Putamen (tissue), 1 donor: ENCODE data around the gene NUTM2G.
"Not testable (repeated sequence)": the region's sequence is repeated elsewhere in the genome, so short reads cannot be mapped to it uniquely, and the experiment has no call there.

ENCODE experiments used
- DNase-seq: peaks from one replicate; pipeline ENCODE4 v3.0.0-alpha.2; 2016; ENCODE audit warnings: low spot score

NUTM2G gene

GRCh38 chr9:96949346-96949745, 20.7 kb downstream of the NUTM2G start:
- DNase-seq, result not testable (repeated sequence)

GRCh38 chr9:96950539-96950938, 21.9 kb downstream of the NUTM2G start:
- not testable (repeated sequence) for DNase-seq

DNA sequence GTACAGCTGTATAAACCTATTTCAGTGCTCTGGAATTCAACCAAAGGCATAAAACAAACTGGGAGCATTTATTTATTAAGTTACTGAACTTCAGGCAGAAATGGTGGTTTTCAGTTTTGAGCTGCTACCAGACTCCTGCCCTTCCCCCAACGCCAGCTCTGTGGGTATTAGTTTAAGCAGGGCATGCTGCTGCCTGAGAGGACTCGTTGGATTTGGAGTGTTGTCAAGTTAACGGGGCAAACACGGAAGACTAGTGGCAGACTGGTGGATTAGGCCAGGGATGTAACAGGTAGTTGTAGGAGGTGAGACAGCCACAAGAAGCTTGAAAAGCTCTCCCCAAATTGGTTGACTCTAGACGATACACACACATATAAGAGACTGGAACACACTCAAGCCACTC, 38.9 kb downstream of the NUTM2G start:
- DNase-seq, result not testable (repeated sequence)

GRCh38 chr9:96972552-96972951, 43.9 kb downstream of the NUTM2G start:
- DNase-seq, result not testable (repeated sequence)

DNA sequence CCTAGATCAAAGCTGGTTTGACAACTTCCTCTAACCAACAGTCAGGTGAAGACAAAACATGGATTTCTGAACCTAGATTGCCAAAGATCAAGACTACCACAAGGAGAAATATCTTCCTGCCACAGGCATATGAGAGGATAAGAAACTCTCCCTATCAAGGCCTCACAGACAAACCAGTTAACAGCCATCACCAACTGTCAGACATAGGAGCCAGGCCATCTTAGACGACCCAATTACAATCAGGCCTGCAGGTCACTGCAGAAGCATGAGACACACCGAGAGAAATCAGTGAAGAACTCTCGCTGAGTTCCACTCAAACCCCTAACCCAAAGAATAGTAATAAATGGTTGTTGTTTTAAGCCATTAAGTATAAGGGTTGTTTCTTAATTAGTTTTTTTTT, 45.4 kb downstream of the NUTM2G start:
- DNase-seq, result not testable (repeated sequence)

DNA sequence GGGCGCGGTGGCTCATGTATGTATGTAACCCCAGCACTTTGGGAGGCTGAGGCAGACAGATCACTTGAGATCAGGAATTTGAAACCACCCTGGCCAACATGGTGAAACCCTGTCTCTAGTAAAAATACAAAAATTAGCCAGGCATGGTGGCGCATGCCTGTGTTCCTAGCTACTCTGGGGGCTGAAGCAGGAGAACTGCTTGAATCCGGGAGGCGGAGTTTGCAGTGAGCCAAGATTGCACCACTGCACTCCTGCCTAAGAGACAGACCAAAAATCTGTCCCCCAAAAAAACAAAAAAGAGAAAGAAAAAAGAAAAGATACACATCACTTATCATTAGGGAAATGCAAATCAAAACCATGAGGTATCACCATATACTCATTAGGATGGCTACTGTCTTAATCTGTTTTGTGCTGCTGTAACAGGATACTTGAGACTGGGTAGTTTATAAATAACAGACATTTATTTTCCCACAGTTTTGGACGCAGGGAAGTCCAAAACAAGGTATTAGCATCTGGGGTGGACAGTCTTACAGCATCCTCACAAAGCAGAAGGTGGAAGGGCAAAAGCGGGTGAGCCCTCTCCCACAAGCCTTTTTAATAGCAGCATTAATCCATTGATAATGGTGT, 55.0 kb downstream of the NUTM2G start:
- not testable (repeated sequence) for DNase-seq

- DNase-seq, result not testable (repeated sequence)
Observed at GRCh38 chr9:96984139-96984538, 55.5 kb downstream of the NUTM2G start.

- not testable (repeated sequence) for DNase-seq
Observed at GRCh38 chr9:96984887-96985286, 56.2 kb downstream of the NUTM2G start.
